A549 (cell line): Measurements from ENCODE around the gene UBE2E3.

Source experiments
- CTCF ChIP-seq: fragments of >200 bp; sonication (Bioruptor Twin); formaldehyde crosslinking; IDR thresholded peaks from 3 replicates; pipeline ENCODE4 v1.5.1; 2016
- ELK1 ChIP-seq: fragments of 150-350 bp; IDR thresholded peaks from 2 replicates; pipeline ENCODE4 v1.6.1; 2014; ENCODE audit warnings: low read depth, mild to moderate bottlenecking, low read length
- FOSL2 ChIP-seq, 2 experiments: fragments of 450-650 bp in 1 of 2; fragments of >200 bp in 1 of 2; sonication (Bioruptor Twin) in 1 of 2; formaldehyde crosslinking; IDR thresholded peaks; 2 replicates each; pipeline versions ENCODE4 v1.5.0 to v1.6.1; 2016 to 2020; ENCODE audit warnings: mild to moderate bottlenecking in 1 of 2, moderate library complexity in 1 of 2
- MAFK ChIP-seq: fragments of 450-650 bp; IDR thresholded peaks from 2 replicates; pipeline ENCODE4 v1.6.1; 2014; ENCODE audit not compliant: partially characterized antibody
- SMC3 ChIP-seq: fragments of >200 bp; sonication (Bioruptor Twin); formaldehyde crosslinking; IDR thresholded peaks from 3 replicates; pipeline ENCODE4 v1.6.1; 2018; ENCODE audit warnings: inconsistent platforms

- TF ChIP-seq CTCF (no peak), SMC3 (no peak), ELK1 (no peak), FOSL2 (IDR thresholded peaks at IDR 0.05) (no peak), FOSL2 (CRISPR knock-in tag; IDR thresholded peaks at IDR 0.05) (no peak), MAFK (no peak)
These were observed 28.0 kb downstream of the UBE2E3 start for GRCh38 chr2:181008407-181008806.
